H1 (cell line): ENCODE measurements around the gene ATG7. TPM values are rescaled to one million over a fixed set of nuclear protein-coding genes. Genes with fewer than 3 reads are reported as not detected.

Experiments used
- ATF2 ChIP-seq: IDR thresholded peaks from 2 replicates; pipeline ENCODE4 v1.6.1; 2012; ENCODE audit warnings: low read length, inconsistent platforms
- SIRT6 ChIP-seq: IDR thresholded peaks from one replicate; pipeline ENCODE4 v1.7.1; 2012; ENCODE audit warnings: low read length, inconsistent platforms
- SP1 ChIP-seq: IDR thresholded peaks from 2 replicates; pipeline ENCODE4 v1.6.1; 2011; ENCODE audit warnings: low read depth, low read length
- polyA plus RNA-seq, 7 experiments: library from polyadenylated mRNA; depleted of rRNA in 3 of 7; stranded (reverse) in 5 of 7; unstranded in 2 of 7; fragments of >200 nt in 5 of 7; fragments of 200-250 nt in 2 of 7; gene quantifications; 1 replicate in 5 of 7; 2 replicates in 1 of 7; 4 replicates in 1 of 7; pipeline versions ENCODE4 v1.2.1 to v1.2.3, GENCODE V29; 2011 to 2013; ENCODE audit warnings: missing spikeins in 2 of 7, mixed read lengths in 2 of 7
- total RNA-seq: library from RNA; stranded (reverse); fragmentation: NEBNext Ultra II Directional; extraction: Animal tissue kit (Norgen Biotek cat#: 25700); gene quantifications from 2 replicates; pipeline ENCODE4 v1.2.1, GENCODE V29; 2021

Gene ATG7
- total and polyA plus RNA-seq, 2 of the 8 experiments (the other 6 are each of a cell fraction or from before 2014, with no cell fraction given): 15.0 to 19.1 TPM

- no peak for TF ChIP-seq ATF2
- TF ChIP-seq SIRT6: no peak
- TF ChIP-seq SP1: no peak
- TF ChIP-seq, all 59 proteins: peak for 0
Observed at GRCh38 chr3:11274566-11275142, 2.5 kb downstream of the ATG7 start (continued).
